H4 (cell line): ENCODE measurements around the gene UTS2B. TPM values are rescaled to one million over a fixed set of nuclear protein-coding genes. Genes with fewer than 3 reads are reported as not detected.

Experiments
- DNase-seq: peaks from one replicate; pipeline ENCODE4 v3.0.0-alpha.2; 2015; ENCODE audit warnings: low spot score
- total RNA-seq: library from RNA; depleted of rRNA; stranded (reverse); fragments of >200 nt; shearing (Covaris generic); gene quantifications from 2 replicates; pipeline ENCODE4 v1.2.3, GENCODE V29; 2014

The UTS2B gene
- total RNA-seq, 1 experiment from 2014 or later = 0.95 TPM

DNA sequence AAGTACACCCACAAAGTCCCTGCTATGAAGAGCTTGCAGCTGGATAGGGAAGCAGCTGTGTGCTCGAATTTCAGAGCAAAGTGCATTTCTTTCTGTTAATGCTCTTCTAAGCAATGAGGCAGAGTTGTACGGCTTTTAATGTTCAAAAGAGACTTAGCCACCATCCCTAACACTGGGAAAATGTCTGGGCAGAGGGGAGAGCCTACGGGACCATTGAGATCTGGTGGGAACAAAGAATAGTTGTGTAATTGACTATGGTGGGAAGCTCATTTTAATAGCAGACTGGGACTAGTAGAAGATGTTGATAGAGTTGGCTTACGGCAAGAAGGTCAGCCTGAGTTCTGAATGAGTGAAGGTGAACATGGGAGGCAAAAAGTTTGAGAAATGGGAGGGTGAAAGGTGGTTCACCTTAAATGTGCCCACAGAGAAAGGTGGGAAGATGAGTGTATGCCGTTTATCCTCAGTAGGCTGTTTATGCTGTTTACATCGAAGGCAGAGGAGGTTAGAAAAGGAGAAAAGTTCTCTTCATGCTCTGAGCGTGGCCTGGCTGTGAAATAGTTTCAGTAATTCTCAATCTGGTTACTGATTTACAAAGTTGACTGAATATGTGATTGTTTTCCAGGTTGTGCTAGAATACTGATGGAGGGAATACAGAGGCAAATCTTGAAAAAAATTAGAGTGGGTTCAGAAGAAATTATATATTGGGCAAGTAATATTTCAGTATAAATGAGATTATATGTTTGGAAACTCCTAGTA is 22.9 kb upstream of the UTS2B start:
- DNase-seq = no peak

GRCh38 chr3:191352014-191352413 is 21.7 kb upstream of the UTS2B start:
- no peak for DNase-seq

- no peak for DNase-seq
Measured at GRCh38 chr3:191350396-191351090, 20.2 kb upstream of the UTS2B start.

DNA sequence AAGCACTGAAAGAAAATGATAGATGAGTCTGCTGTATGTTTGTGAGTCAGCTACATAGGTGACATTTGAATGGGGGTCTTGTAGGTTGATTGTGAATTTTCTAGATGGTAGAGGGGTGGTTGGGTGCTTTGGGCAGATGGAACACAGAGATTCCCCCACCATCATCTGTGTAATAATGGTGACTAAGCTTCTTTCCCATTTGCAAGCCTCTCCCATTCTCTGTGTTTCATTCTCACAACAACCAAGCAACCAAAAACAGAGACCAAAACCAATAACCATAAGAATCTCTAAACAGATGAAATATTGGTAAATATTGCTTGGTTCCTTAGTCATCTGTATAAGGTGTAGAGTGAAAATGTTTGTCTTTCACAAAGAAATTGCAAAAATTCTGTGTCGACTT is 17.8 kb upstream of the UTS2B start:
- DNase-seq = no peak

- no peak for DNase-seq
Measured at GRCh38 chr3:191347228-191347627, 16.9 kb upstream of the UTS2B start.

- peak; percentile 40 for DNase-seq
Measured at GRCh38 chr3:191345334-191345733, 15.0 kb upstream of the UTS2B start.

DNA sequence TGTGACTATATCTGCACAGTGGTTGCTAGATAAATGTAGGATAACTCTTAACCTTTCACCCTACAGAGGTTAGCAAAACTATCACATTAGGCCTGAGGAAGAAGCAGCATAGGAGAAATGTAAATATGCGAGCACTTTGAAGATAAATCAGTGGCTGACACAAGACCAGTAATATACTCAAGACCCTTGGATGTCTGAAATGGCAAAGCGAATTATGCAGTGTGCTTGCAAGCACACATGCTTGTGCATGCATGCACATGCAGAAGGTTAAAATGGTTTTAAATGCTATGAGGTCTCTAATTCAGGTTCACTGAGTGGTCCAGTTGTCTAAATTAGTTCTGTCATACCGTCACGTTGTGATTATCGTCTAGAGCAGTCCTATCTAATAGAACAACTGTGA is 13.6 kb upstream of the UTS2B start:
- DNase-seq = no peak

- no peak for DNase-seq
Measured at GRCh38 chr3:191343115-191343514, 12.8 kb upstream of the UTS2B start.

GRCh38 chr3:191342411-191342810 is 12.1 kb upstream of the UTS2B start:
- no peak for DNase-seq

- DNase-seq = no peak
Measured at GRCh38 chr3:191342006-191342405, 11.7 kb upstream of the UTS2B start.

- DNase-seq = no peak
Measured at GRCh38 chr3:191340966-191341365, 10.6 kb upstream of the UTS2B start.

GRCh38 chr3:191340351-191340750 is 10.0 kb upstream of the UTS2B start:
- DNase-seq = no peak

DNA sequence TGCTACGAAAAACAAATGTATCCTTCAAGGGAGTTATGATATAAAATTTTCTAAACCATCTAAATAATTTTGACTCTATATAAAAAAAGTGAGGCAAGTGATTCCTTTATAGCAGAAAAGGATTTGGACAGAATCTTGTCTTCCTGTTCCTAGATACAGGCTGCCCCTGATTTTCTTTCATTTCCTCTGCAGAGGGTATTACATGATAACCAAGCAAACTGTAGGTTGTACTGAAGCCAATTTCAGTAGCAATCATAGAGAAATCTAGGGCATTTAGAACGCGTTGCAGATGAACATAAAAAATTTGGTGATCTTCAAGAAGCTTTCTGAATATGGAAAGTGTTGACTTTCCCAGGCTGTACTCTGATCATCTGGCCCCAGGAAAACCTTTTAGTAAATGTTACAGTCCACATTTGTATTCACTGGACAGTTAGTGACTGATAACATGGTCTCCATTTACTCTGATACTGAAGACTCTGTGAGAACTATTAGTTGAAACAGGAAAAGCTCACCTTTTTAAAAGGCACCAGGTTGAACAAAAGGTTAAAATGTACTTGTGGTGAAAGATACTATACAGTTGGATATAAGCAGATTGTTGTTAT is 9.1 kb upstream of the UTS2B start:
- DNase-seq = no peak

GRCh38 chr3:191338177-191338488 is 7.8 kb upstream of the UTS2B start:
- DNase-seq = no peak

GRCh38 chr3:191336833-191337232 is 6.5 kb upstream of the UTS2B start:
- no peak for DNase-seq

- DNase-seq = no peak
Measured at GRCh38 chr3:191334346-191334893, 4.1 kb upstream of the UTS2B start.

- DNase-seq = no peak
Measured at GRCh38 chr3:191333298-191333880, 3.1 kb upstream of the UTS2B start.

DNA sequence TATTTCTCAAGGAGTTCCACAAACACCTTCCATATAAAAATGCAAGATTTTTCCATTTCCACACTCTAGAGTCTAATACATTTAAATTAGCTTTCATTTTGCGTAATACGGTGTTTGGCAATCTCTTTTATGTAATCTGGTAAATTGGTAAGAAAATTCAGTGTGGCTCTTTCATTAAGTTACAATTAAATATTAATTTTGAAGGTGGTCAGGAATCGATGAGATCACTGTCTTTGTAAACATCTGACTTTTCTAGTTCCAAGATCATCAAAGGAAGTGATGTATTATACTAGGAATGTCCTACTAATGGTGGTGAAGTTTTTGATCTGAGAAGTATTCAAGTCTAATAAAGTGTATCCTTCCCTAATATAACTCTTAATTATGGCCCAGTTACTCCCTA is 1.1 kb upstream of the UTS2B start:
- no peak for DNase-seq

GRCh38 chr3:191330530-191331048 is 263 bp upstream of the UTS2B start:
- DNase-seq = peak; percentile 76

- peak; percentile 77 for DNase-seq
Measured at GRCh38 chr3:191328962-191329653, 1.2 kb downstream of the UTS2B start, which contains the start of gene CCDC50. Gene CCDC50 (plus strand): TSS chr3:191329394. CDS start chr3:191329675, 281 bp downstream.

GRCh38 chr3:191328383-191328961 is 1.9 kb downstream of the UTS2B start:
- no peak for DNase-seq
